GM12874 (cell line): ENCODE results near the gene SLC38A6.

Experiments
- CTCF ChIP-seq: IDR thresholded peaks from 2 replicates; pipeline ENCODE4 v1.5.1; 2011; ENCODE audit warnings: low read depth, mild to moderate bottlenecking, control low read depth, low read length, moderate library complexity; ENCODE audit not compliant: insufficient read depth

The SLC38A6 gene

GRCh38 chr14:61050417-61050816, 69.4 kb downstream of the SLC38A6 start:
- no peak for TF ChIP-seq CTCF

- TF ChIP-seq CTCF, result no peak
Observed at GRCh38 chr14:61051051-61051450, 70.0 kb downstream of the SLC38A6 start.

GRCh38 chr14:61051621-61052020, 70.6 kb downstream of the SLC38A6 start:
- no peak for TF ChIP-seq CTCF

GRCh38 chr14:61063461-61063860, 82.4 kb downstream of the SLC38A6 start:
- no peak for TF ChIP-seq CTCF

GRCh38 chr14:61064210-61064609, 83.2 kb downstream of the SLC38A6 start:
- TF ChIP-seq CTCF, result no peak

GRCh38 chr14:61064856-61065255, 83.8 kb downstream of the SLC38A6 start:
- no peak for TF ChIP-seq CTCF

- no peak for TF ChIP-seq CTCF
Observed at GRCh38 chr14:61065656-61066055, 84.6 kb downstream of the SLC38A6 start.

- TF ChIP-seq CTCF, result no peak
Observed at GRCh38 chr14:61074852-61075251, 93.8 kb downstream of the SLC38A6 start.
